GM23248 (cell line): ENCODE results near the gene ADSS1. TPM values are rescaled to one million over a fixed set of nuclear protein-coding genes. Genes with fewer than 3 reads are reported as not detected.

Experiments used
- DNase-seq: peaks from one replicate; pipeline ENCODE4 v3.0.0-alpha.2; 2015
- H2AFZ ChIP-seq: fragments of 200-600 bp; sonication (generic); 2 replicates; pipeline ENCODE4 v1.6.1; 2016; ENCODE audit warnings: antibody characterized with exemption
- H3F3A ChIP-seq: fragments of 200-600 bp; sonication (generic); 2 replicates; pipeline ENCODE4 v1.6.1; 2016; ENCODE audit warnings: mild to moderate bottlenecking, antibody characterized with exemption, mixed run types; ENCODE audit not compliant: insufficient read depth
- H3K27ac ChIP-seq: fragments of 200-600 bp; sonication (generic); 2 replicates; pipeline ENCODE4 v1.5.1; 2016; ENCODE audit warnings: mild to moderate bottlenecking
- H3K27me3 ChIP-seq: fragments of 200-600 bp; sonication (generic); replicated peaks from 2 replicates; pipeline ENCODE4 v1.6.1; 2016; ENCODE audit warnings: mild to moderate bottlenecking; ENCODE audit not compliant: insufficient read depth
- H3K36me3 ChIP-seq: fragments of 200-600 bp; sonication (generic); 2 replicates; pipeline ENCODE4 v1.6.1; 2016; ENCODE audit warnings: low read depth, mild to moderate bottlenecking
- H3K4me1 ChIP-seq: fragments of 200-600 bp; sonication (generic); 2 replicates; pipeline ENCODE4 v1.6.1; 2016; ENCODE audit warnings: mild to moderate bottlenecking; ENCODE audit not compliant: insufficient read depth
- H3K4me2 ChIP-seq: fragments of 200-600 bp; sonication (generic); one replicate; pipeline ENCODE4 v1.6.1; 2016; ENCODE audit warnings: mild to moderate bottlenecking; ENCODE audit not compliant: unreplicated experiment
- H3K4me3 ChIP-seq: fragments of 200-600 bp; sonication (generic); 2 replicates; pipeline ENCODE4 v1.5.1; 2016; ENCODE audit warnings: mild to moderate bottlenecking
- H3K79me2 ChIP-seq: fragments of 200-600 bp; sonication (generic); 2 replicates; pipeline ENCODE4 v1.6.1; 2016; ENCODE audit warnings: mild to moderate bottlenecking; ENCODE audit not compliant: insufficient read depth
- H3K9ac ChIP-seq: fragments of 200-600 bp; sonication (generic); 2 replicates; pipeline ENCODE4 v1.6.1; 2016; ENCODE audit warnings: mild to moderate bottlenecking
- H3K9me2 ChIP-seq: fragments of 200-600 bp; sonication (generic); 2 replicates; pipeline ENCODE4 v1.6.1; 2016; ENCODE audit warnings: mixed run types, mild to moderate bottlenecking, moderate library complexity; ENCODE audit not compliant: insufficient read depth
- H3K9me3 ChIP-seq: fragments of 200-600 bp; sonication (generic); one replicate; pipeline ENCODE4 v1.6.1; 2017; ENCODE audit warnings: low read depth
- H4K20me1 ChIP-seq: fragments of 200-600 bp; sonication (generic); 2 replicates; pipeline ENCODE4 v1.6.0; 2016; ENCODE audit not compliant: insufficient read depth
- EZH2 ChIP-seq: fragments of 200-600 bp; sonication (generic); IDR thresholded peaks from 2 replicates; pipeline ENCODE4 v1.6.1; 2018; ENCODE audit warnings: antibody characterized with exemption, mild to moderate bottlenecking; ENCODE audit not compliant: insufficient read depth, poor library complexity, severe bottlenecking
- EZH2phosphoT487 ChIP-seq: fragments of 200-600 bp; sonication (generic); IDR thresholded peaks from 2 replicates; pipeline ENCODE4 v1.6.1; 2018; ENCODE audit warnings: antibody characterized with exemption, moderate library complexity, mild to moderate bottlenecking, low read depth; ENCODE audit not compliant: insufficient read depth
- WGBS, 2 experiments: methylation state at CpG; one replicate each; pipeline ENCODE4 v1.1.6; 2015 to 2017; ENCODE audit warnings: low lambda C conversion rate in 2 of 2, low coverage in 1 of 2; ENCODE audit errors: missing lambda C conversion rate in 2 of 2; 5-methylcytosine and 5-hydroxymethylcytosine counted together
- in situ Hi-C: fragments of 300-500 bp; cut with MboI; formaldehyde crosslinking; loops from 2 replicates; pipeline ENCODE4 v1.15.0; 2020
- polyA plus RNA-seq: library from polyadenylated mRNA; unstranded; fragments of >200 nt; fragmentation: Nextera tagmentation; extraction: Ambion mirVana; gene quantifications from 2 replicates; pipeline ENCODE4 v1.2.1, GENCODE V29; 2016
- total RNA-seq: library from RNA; depleted of rRNA; stranded (reverse); fragments of >200 nt; shearing (Covaris generic); gene quantifications from 2 replicates; pipeline ENCODE4 v1.2.3, GENCODE V29; 2014

The ADSS1 gene
- total and polyA plus RNA-seq, 2 experiments from 2014 or later: 3.7 to 7.1 TPM

- Histone ChIP-seq H3K9me3 (no peaks in the 10 kb centered on the region), H3K9ac (no peak overlapping the region), H3K4me2 (no peak overlapping the region), H3K4me3 (no peak overlapping the region), H3K36me3 (peaks cover 6% of the 10 kb centered on the region; the same call in 1 of the 2 replicates), H4K20me1 (no peaks in the 10 kb centered on the region), H3K9me2 (no peaks in the 10 kb centered on the region), H3K27ac (no peak overlapping the region), H3K27me3 (no peaks in the 10 kb centered on the region), H2AFZ (no peak overlapping the region), H3F3A (no peaks in the 10 kb centered on the region), H3K79me2 (no peaks in the 10 kb centered on the region), H3K4me1 (no peaks in the 10 kb centered on the region)
- TF ChIP-seq EZH2phosphoT487: no peak
- no peak for TF ChIP-seq EZH2
- in situ Hi-C loops: no loop called here
- 93 to 95% methylated on average over 36 to 38 of the region's 38 CpGs for WGBS, 2 experiments
- no peak for DNase-seq
These were observed 48.9 kb downstream of the ADSS1 start for GRCh38 chr14:104772707-104773504.

DNA sequence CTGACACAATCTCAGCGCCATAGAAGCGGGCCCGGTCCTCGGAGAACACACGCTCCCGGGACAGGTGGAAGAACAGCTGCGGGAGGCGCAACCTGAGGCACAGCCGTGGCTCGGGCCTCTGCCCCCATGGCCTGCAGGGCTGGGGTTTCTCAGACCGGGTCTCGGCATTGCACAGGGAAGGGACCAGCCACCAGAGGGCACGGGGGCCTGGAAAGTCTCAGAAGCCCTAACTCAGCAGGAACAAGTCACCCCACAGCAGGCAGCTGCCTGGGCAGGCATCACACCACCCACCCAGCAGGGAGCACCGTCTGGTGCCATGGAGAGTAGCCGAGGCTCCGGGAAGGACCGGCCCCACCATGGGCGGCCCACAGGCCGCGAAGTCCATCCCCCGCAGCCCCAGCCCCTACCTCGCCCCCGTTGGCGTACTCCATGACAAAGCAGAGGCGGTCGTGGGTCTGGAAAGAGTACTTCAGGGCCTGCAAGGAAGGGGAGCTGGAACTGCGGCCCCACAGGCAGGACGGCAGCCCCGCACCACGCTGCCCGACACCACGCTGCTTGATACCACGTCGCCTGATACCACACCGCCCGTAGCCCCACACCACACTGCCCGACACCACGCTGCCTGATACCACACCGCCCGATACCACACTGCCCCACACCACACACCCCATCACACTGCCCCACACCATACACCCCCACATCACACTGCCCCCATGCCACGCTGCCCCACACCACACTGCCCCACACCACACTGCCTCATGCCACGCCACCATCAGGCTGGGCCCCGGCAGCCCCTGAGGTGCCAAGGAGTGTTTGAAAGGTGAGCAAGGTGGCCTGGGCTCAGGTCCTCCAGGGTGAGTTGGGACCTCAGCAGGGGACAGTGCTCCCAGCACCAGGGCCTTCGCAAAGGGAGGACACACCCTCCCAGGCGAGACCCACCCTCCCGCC is 49.8 kb downstream of the ADSS1 start:
- H3K4me1 ChIP-seq: no peaks in the 10 kb centered on the region
- H3K9ac ChIP-seq: no peak overlapping the region
- WGBS, 2 experiments: 87 to 93% methylated on average over 30 to 46 of the region's 46 CpGs
- TF ChIP-seq EZH2phosphoT487: no peak
- no peak for TF ChIP-seq EZH2
- H4K20me1 ChIP-seq: no peaks in the 10 kb centered on the region
- H3K4me2 ChIP-seq: no peak overlapping the region
- H3K4me3 ChIP-seq: no peak overlapping the region
- no peaks in the 10 kb centered on the region for H3K79me2 ChIP-seq
- no peak overlapping the region for H3K27ac ChIP-seq
- no peaks in the 10 kb centered on the region for H3K27me3 ChIP-seq
- peaks cover 6% of the 10 kb centered on the region; the same call in 1 of the 2 replicates for H3K36me3 ChIP-seq
- H2AFZ ChIP-seq: no peak overlapping the region
- H3K9me2 ChIP-seq: no peaks in the 10 kb centered on the region
- H3K9me3 ChIP-seq: no peaks in the 10 kb centered on the region
- no peaks in the 10 kb centered on the region for H3F3A ChIP-seq
- DNase-seq: no peak
- in situ Hi-C loops: no loop called here

DNA sequence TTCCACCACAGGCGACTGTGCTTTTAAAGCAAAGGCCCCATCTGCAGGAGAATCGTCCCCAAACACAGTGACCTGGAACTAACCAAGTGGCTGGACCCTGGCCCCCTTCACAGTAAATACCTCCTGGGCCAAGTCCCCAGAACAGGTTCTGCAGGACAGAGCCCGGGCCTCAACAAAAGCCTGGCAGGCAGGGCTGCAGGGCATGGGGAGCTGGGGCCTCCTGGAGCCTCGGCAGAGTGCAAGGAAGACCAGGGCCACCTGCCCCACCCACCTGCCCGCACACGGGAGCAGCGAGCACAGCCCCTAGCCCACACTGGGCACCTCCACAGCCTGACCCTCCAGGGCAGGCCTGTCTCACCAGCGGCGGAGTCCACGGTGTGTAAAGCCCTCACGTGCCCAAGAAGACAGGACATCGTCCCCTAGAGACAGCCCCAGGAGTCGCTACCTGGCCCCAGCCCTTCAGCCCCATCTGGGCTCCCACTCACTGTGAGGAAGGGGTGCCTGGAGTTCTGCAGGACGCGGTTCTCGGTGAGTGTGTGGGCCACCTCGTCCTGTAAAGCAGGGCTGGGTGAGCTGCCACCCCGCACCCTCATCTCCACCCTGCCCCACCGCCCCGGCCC is 50.5 kb downstream of the ADSS1 start:
- Histone ChIP-seq H3K9me3 (no peaks in the 10 kb centered on the region), H3K36me3 (peaks cover 6% of the 10 kb centered on the region; the same call in 1 of the 2 replicates), H3K79me2 (no peaks in the 10 kb centered on the region), H3K4me1 (no peaks in the 10 kb centered on the region), H3K4me3 (no peak overlapping the region), H3F3A (no peaks in the 10 kb centered on the region), H4K20me1 (no peaks in the 10 kb centered on the region), H3K9ac (no peak overlapping the region), H3K4me2 (no peak overlapping the region), H2AFZ (no peak overlapping the region), H3K27me3 (no peaks in the 10 kb centered on the region), H3K9me2 (no peaks in the 10 kb centered on the region), H3K27ac (no peak overlapping the region)
- TF ChIP-seq EZH2 (no peak), EZH2phosphoT487 (no peak)
- DNase-seq: no peak
- in situ Hi-C loops: no loop called here
- WGBS, 2 experiments: 84 to 89% methylated on average over 13 to 20 of the region's 20 CpGs

- H2AFZ ChIP-seq: no peak overlapping the region
- peaks cover 6% of the 10 kb centered on the region; the same call in 1 of the 2 replicates for H3K36me3 ChIP-seq
- WGBS, 2 experiments: 90 to 91% methylated on average over 13 of the region's 13 CpGs
- H3K79me2 ChIP-seq: no peaks in the 10 kb centered on the region
- no peaks in the 10 kb centered on the region for H3K9me2 ChIP-seq
- no peak overlapping the region for H3K4me3 ChIP-seq
- H3K4me1 ChIP-seq: no peaks in the 10 kb centered on the region
- H3K27ac ChIP-seq: no peak overlapping the region
- H4K20me1 ChIP-seq: no peaks in the 10 kb centered on the region
- no peak overlapping the region for H3K4me2 ChIP-seq
- in situ Hi-C loops: no loop called here
- H3F3A ChIP-seq: no peaks in the 10 kb centered on the region
- no peak overlapping the region for H3K9ac ChIP-seq
- TF ChIP-seq EZH2phosphoT487: no peak
- no peak for TF ChIP-seq EZH2
- H3K9me3 ChIP-seq: no peaks in the 10 kb centered on the region
- H3K27me3 ChIP-seq: no peaks in the 10 kb centered on the region
- no peak for DNase-seq
These were observed 51.1 kb downstream of the ADSS1 start for GRCh38 chr14:104775073-104775489.
